KG1 (cell line): ENCODE measurements around the gene NSUN2.

Experiments
- DNase-seq: peaks from one replicate; lab custom pipeline; 2025; lab: John Stamatoyannopoulos, UW

NSUN2 gene

GRCh38 chr5:6644794-6645241 is 12.0 kb upstream of the NSUN2 start:
- no peak for DNase-seq

GRCh38 chr5:6642655-6643054 is 9.8 kb upstream of the NSUN2 start:
- no peak for DNase-seq

GRCh38 chr5:6638236-6638635 is 5.4 kb upstream of the NSUN2 start:
- no peak for DNase-seq

- DNase-seq: no peak
Observed at GRCh38 chr5:6637590-6637989, 4.7 kb upstream of the NSUN2 start.

- DNase-seq: no peak
Observed at GRCh38 chr5:6637022-6637421, 4.2 kb upstream of the NSUN2 start.

- no peak for DNase-seq
Observed at GRCh38 chr5:6636293-6636692, 3.4 kb upstream of the NSUN2 start.

GRCh38 chr5:6634788-6635430 is 2.1 kb upstream of the NSUN2 start:
- DNase-seq: no peak

- no peak for DNase-seq
Observed at GRCh38 chr5:6634306-6634705, 1.5 kb upstream of the NSUN2 start.

GRCh38 chr5:6633469-6634245 is 813 bp upstream of the NSUN2 start:
- peak; percentile 70 for DNase-seq

GRCh38 chr5:6632324-6632887 is 438 bp downstream of the NSUN2 start:
- peak; percentile 5 for DNase-seq

GRCh38 chr5:6631441-6631840 is 1.4 kb downstream of the NSUN2 start:
- DNase-seq: no peak

GRCh38 chr5:6626508-6626907 is 6.3 kb downstream of the NSUN2 start:
- no peak for DNase-seq

GRCh38 chr5:6623941-6624340 is 8.9 kb downstream of the NSUN2 start:
- DNase-seq: no peak

- DNase-seq: no peak
Observed at GRCh38 chr5:6623228-6623627, 9.6 kb downstream of the NSUN2 start.

GRCh38 chr5:6616632-6617031 is 16.2 kb downstream of the NSUN2 start:
- DNase-seq: no peak

- DNase-seq: no peak
Observed at GRCh38 chr5:6615034-6615815, 17.6 kb downstream of the NSUN2 start.

- no peak for DNase-seq
Observed at GRCh38 chr5:6611334-6612256, 21.2 kb downstream of the NSUN2 start.

- no peak for DNase-seq
Observed at GRCh38 chr5:6608016-6608415, 24.8 kb downstream of the NSUN2 start.

GRCh38 chr5:6607559-6607936 is 25.3 kb downstream of the NSUN2 start:
- no peak for DNase-seq

- DNase-seq: no peak
Observed at GRCh38 chr5:6606884-6607558, 25.8 kb downstream of the NSUN2 start.

- no peak for DNase-seq
Observed at GRCh38 chr5:6604946-6605345, 27.9 kb downstream of the NSUN2 start.
